Coronary artery (tissue), 2 donors: ENCODE measurements around the gene SEPTIN1.
"Not testable (repeated sequence)": the region's sequence is repeated elsewhere in the genome, so short reads cannot be mapped to it uniquely, and the experiment has no call there.

ENCODE experiments used
- DNase-seq: peaks from one replicate; pipeline ENCODE4 v3.0.0-alpha.2; 2017; ENCODE audit warnings: low spot score
- H3K27ac ChIP-seq, 2 donors: fragments of 200-600 bp; sonication (generic); one replicate each; pipeline ENCODE4 v1.5.1; 2016 to 2019
- H3K4me3 ChIP-seq: fragments of 200-600 bp; sonication (generic); 2 replicates; pipeline ENCODE4 v1.5.1; 2016; ENCODE audit warnings: mild to moderate bottlenecking, moderate library complexity
- CTCF ChIP-seq: fragments of 200-600 bp; sonication (generic); IDR thresholded peaks from one replicate; pipeline ENCODE4 v1.5.1; 2019; ENCODE audit warnings: antibody characterized with exemption

SEPTIN1 gene

GRCh38 chr16:30342751-30343490, 39.4 kb downstream of the SEPTIN1 start:
- no peak for DNase-seq
- TF ChIP-seq CTCF: no peak
- Histone ChIP-seq H3K4me3 (no peak overlapping the region), H3K27ac (no peak overlapping the region)

GRCh38 chr16:30341971-30342370, 40.4 kb downstream of the SEPTIN1 start:
- DNase-seq, H3K27ac ChIP-seq, H3K4me3 ChIP-seq: not testable (repeated sequence)

GRCh38 chr16:30340621-30341020, 41.7 kb downstream of the SEPTIN1 start:
- Histone ChIP-seq H3K4me3 (no peak overlapping the region), H3K27ac (no peak overlapping the region)
- DNase-seq: no peak
- no peak for TF ChIP-seq CTCF

GRCh38 chr16:30338715-30339114, 43.6 kb downstream of the SEPTIN1 start:
- H3K4me3 ChIP-seq, DNase-seq, H3K27ac ChIP-seq: not testable (repeated sequence)

- H3K4me3 ChIP-seq, DNase-seq, H3K27ac ChIP-seq: not testable (repeated sequence)
These were observed 44.4 kb downstream of the SEPTIN1 start for GRCh38 chr16:30337964-30338357.

- Histone ChIP-seq H3K27ac (peak overlapping the region; percentile 90 to 94), H3K4me3 (peak overlapping the region; percentile 76)
- DNase-seq: no peak
- TF ChIP-seq CTCF: no peak
These were observed 46.5 kb downstream of the SEPTIN1 start for GRCh38 chr16:30335598-30336474.

GRCh38 chr16:30335028-30335597, 47.2 kb downstream of the SEPTIN1 start:
- Histone ChIP-seq H3K4me3 (peak overlapping the region; percentile 76), H3K27ac (peak overlapping the region; percentile 90 to 94)
- peak; percentile 80 for DNase-seq

GRCh38 chr16:30334473-30334989, 47.8 kb downstream of the SEPTIN1 start:
- DNase-seq: peak; percentile 85
- Histone ChIP-seq H3K27ac (peak overlapping the region; percentile 90 to 94), H3K4me3 (peak overlapping the region; percentile 76)
